Mesothelial cell of epicardium (in vitro differentiated cells): ENCODE results near the gene SCGB3A1. TPM values are rescaled to one million over a fixed set of nuclear protein-coding genes. Genes with fewer than 3 reads are reported as not detected.

Experiments
- DNase-seq, 2 experiments: peaks; one replicate each; pipeline ENCODE4 v3.0.0; 2021; ENCODE audit warnings: low spot score in 2 of 2; ENCODE audit not compliant: unreplicated experiment in 2 of 2
- H3K27ac Mint-ChIP-seq: 2 replicates; pipeline ENCODE4 v1.8.0; 2021; ENCODE audit warnings: mixed read lengths
- H3K27me3 Mint-ChIP-seq: 2 replicates; pipeline ENCODE4 v1.8.0; 2021; ENCODE audit warnings: low read depth, mixed read lengths
- H3K36me3 Mint-ChIP-seq: 2 replicates; pipeline ENCODE4 v1.8.0; 2021; ENCODE audit warnings: mixed read lengths
- H3K4me1 Mint-ChIP-seq: 2 replicates; pipeline ENCODE4 v1.8.0; 2021; ENCODE audit warnings: mixed read lengths
- H3K4me3 Mint-ChIP-seq: 2 replicates; pipeline ENCODE4 v1.8.0; 2021; ENCODE audit warnings: mild to moderate bottlenecking, moderate library complexity, mixed read lengths
- H3K9me3 Mint-ChIP-seq: 2 replicates; pipeline ENCODE4 v1.8.0; 2021; ENCODE audit warnings: mixed read lengths
- total RNA-seq: library from RNA; stranded (reverse); gene quantifications from 3 replicates; pipeline ENCODE4 v1.2.1, GENCODE V29; 2021
- TF ChIP-seq, protein P1 (sequence below): fragments of 200-600 bp; sonication (generic); IDR thresholded peaks from one replicate; pipeline ENCODE4 v1.5.0; 2021; ENCODE audit warnings: antibody characterized with exemption; ENCODE audit not compliant: unreplicated experiment

Gene SCGB3A1
- total RNA-seq, 1 donor from 2014 or later: 0.63 TPM

DNA sequence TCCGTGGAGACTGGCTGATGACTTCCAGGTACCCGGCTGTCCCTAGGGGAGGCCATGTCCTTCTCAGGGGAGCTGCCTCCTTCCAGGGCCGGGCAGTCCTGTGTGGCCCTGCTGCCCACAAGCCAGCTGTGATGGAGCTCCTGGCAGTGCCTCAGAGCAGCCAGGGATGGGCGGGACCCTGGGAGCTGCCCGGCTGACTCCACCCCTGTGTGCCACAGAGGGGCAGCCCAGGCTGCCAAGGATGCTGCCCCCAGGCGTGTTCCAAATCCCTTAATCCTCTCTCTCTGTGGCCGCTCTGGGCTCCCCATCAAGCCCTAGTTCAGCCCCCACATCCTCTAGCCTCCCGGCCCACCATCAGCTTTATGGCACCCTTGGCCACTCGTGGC is 7.0 kb upstream of the SCGB3A1 start:
- H3K4me1 Mint-ChIP-seq: no peaks in the 10 kb centered on the region
- no peak overlapping the region for H3K4me3 Mint-ChIP-seq
- no peaks in the 10 kb centered on the region for H3K36me3 Mint-ChIP-seq
- H3K27ac Mint-ChIP-seq: no peak overlapping the region
- no peaks in the 10 kb centered on the region for H3K9me3 Mint-ChIP-seq
- no peak for DNase-seq
- TF ChIP-seq, protein P1, sequence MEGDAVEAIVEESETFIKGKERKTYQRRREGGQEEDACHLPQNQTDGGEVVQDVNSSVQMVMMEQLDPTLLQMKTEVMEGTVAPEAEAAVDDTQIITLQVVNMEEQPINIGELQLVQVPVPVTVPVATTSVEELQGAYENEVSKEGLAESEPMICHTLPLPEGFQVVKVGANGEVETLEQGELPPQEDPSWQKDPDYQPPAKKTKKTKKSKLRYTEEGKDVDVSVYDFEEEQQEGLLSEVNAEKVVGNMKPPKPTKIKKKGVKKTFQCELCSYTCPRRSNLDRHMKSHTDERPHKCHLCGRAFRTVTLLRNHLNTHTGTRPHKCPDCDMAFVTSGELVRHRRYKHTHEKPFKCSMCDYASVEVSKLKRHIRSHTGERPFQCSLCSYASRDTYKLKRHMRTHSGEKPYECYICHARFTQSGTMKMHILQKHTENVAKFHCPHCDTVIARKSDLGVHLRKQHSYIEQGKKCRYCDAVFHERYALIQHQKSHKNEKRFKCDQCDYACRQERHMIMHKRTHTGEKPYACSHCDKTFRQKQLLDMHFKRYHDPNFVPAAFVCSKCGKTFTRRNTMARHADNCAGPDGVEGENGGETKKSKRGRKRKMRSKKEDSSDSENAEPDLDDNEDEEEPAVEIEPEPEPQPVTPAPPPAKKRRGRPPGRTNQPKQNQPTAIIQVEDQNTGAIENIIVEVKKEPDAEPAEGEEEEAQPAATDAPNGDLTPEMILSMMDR: no peak
- peaks cover 13% of the 10 kb centered on the region for H3K27me3 Mint-ChIP-seq

- DNase-seq: no peak
- no peaks in the 10 kb centered on the region for H3K9me3 Mint-ChIP-seq
Observed at GRCh38 chr5:180596668-180597231, 5.5 kb upstream of the SCGB3A1 start.

GRCh38 chr5:180596115-180596667 is 4.9 kb upstream of the SCGB3A1 start:
- TF ChIP-seq, protein P1: no peak
- Mint-ChIP-seq H3K4me1 (peaks cover 4% of the 10 kb centered on the region), H3K4me3 (no peak overlapping the region), H3K36me3 (no peaks in the 10 kb centered on the region), H3K9me3 (no peaks in the 10 kb centered on the region), H3K27ac (no peak overlapping the region), H3K27me3 (peaks cover 28% of the 10 kb centered on the region)
- no peak for DNase-seq

More at GRCh38 chr5:180596668-180597231, 5.5 kb upstream of the SCGB3A1 start:
- Mint-ChIP-seq H3K4me3 (no peak overlapping the region), H3K36me3 (no peaks in the 10 kb centered on the region), H3K27me3 (peaks cover 28% of the 10 kb centered on the region), H3K27ac (no peak overlapping the region), H3K4me1 (peaks cover 4% of the 10 kb centered on the region)
- TF ChIP-seq, protein P1: no peak

DNA sequence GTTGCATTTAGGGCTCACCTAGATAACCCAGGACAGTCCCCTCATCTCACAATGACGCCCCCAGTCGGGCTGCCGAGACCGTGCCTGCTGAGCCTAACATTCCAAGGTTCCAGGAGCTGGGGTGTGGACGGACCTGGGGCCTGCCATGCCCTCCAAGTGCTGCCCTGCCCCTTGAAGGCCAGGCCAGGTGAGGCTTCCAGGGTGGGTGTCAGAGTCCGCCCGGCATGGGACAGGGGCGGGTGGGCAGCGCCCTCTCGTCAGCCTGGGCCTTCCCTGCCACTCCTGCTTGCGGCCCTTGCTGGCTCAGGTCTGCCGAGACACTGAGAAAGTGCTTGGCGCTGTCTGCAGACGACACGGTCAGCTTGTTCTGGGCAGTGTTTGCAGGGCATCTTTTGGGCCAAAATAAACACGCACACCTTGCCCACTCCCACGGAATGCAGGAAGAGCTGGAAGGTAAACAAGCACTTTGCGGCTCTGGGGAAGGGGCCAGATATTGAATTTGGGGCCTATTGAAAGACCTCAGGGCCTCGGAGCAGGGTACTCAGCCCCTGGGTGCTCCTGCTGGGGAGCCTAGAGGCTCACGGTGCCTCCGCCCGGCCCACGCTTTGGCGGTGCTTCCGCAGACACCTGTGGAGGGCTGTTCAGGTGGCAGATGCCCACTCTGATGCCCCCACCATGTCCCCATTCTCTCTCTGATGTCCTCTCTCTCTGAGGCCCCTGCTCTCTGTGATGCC is 4.2 kb upstream of the SCGB3A1 start:
- Mint-ChIP-seq H3K4me1 (peaks cover 4% of the 10 kb centered on the region), H3K27me3 (peaks cover 29% of the 10 kb centered on the region), H3K27ac (no peak overlapping the region), H3K36me3 (no peaks in the 10 kb centered on the region), H3K4me3 (no peak overlapping the region), H3K9me3 (no peaks in the 10 kb centered on the region)
- no peak for DNase-seq
- TF ChIP-seq, protein P1: no peak

DNA sequence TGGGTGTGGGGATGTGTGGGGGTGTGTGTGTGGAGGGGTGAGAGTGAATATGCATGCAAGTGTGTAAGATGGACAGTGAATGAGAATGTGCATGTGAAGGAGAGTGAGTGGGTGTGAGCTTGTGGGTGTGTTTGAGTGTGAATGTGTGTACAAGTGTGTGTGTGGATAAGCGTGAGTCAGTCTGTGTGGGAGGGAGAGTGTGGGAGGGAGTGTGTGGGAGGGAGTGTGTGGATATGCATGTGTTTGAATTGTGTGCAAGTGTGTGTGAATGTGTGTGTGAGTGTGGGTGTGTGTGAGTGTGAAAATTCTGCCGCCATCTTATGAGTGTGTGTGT is 3.7 kb upstream of the SCGB3A1 start:
- Mint-ChIP-seq H3K4me3 (no peak overlapping the region), H3K4me1 (peaks cover 5% of the 10 kb centered on the region), H3K27me3 (peaks cover 34% of the 10 kb centered on the region), H3K27ac (no peak overlapping the region), H3K36me3 (no peaks in the 10 kb centered on the region), H3K9me3 (no peaks in the 10 kb centered on the region)
- TF ChIP-seq, protein P1: no peak
- DNase-seq: no peak
